GM12872 (cell line): Measurements from ENCODE around the gene MAD2L1.

Experiments used
- CTCF ChIP-seq: IDR thresholded peaks from 3 replicates; pipeline ENCODE4 v1.5.1; 2011; ENCODE audit warnings: low read depth, mild to moderate bottlenecking, low read length, moderate library complexity; ENCODE audit not compliant: insufficient read depth

MAD2L1 gene

GRCh38 chr4:120071192-120071795, 4.6 kb upstream of the MAD2L1 start:
- TF ChIP-seq CTCF, result peak; percentile 45; the same call in 2 of the 3 replicates

- no peak for TF ChIP-seq CTCF
Measured at GRCh38 chr4:120070196-120070595, 3.5 kb upstream of the MAD2L1 start.

GRCh38 chr4:120065974-120066516, 603 bp downstream of the MAD2L1 start:
- TF ChIP-seq CTCF, result no peak

- no peak for TF ChIP-seq CTCF
Measured at GRCh38 chr4:120064887-120065286, 1.8 kb downstream of the MAD2L1 start.

- no peak for TF ChIP-seq CTCF
Measured at GRCh38 chr4:120062663-120063195, 3.9 kb downstream of the MAD2L1 start.

- no peak for TF ChIP-seq CTCF
Measured at GRCh38 chr4:120059036-120059435, 7.6 kb downstream of the MAD2L1 start.

GRCh38 chr4:120057416-120057815, 9.2 kb downstream of the MAD2L1 start:
- TF ChIP-seq CTCF, result no peak
